Activated CD8-positive, alpha-beta memory T cell treated with anti-CD3 and anti-CD28 coated beads for 36 hours (primary cell): ENCODE data around the gene NMS. TPM values are rescaled to one million over a fixed set of nuclear protein-coding genes. Genes with fewer than 3 reads are reported as not detected.

Source experiments
- total RNA-seq, 2 experiments: library from RNA; stranded (reverse); gene quantifications; one replicate each; pipeline ENCODE4 v1.2.3, GENCODE V29; 2021

Gene NMS
- total RNA-seq, 2 experiments from 2014 or later, result not detected

Other genes with a start within 250 kb of the NMS start
- gene LONRF2, start 148.0 kb upstream of the NMS start, total RNA-seq, result under 1 TPM; 0.08 TPM
- 10 to 100 TPM; 14.1 to 15.8 TPM for gene CHST10, start 52.8 kb upstream of the NMS start, total RNA-seq
- gene PDCL3, start 92.5 kb downstream of the NMS start, total RNA-seq, result 10 to 100 TPM; 43.0 to 45.6 TPM